HCEC 1CT (cell line): ENCODE data around the gene SCARB1.

Experiments
- DNase-seq: peaks from one replicate; pipeline ENCODE4 v3.0.0-alpha.2; 2017

The SCARB1 gene

GRCh38 chr12:124841558-124841945 is 22.1 kb downstream of the SCARB1 start:
- no peak for DNase-seq

- DNase-seq: peak; percentile 99
These were observed 25.5 kb downstream of the SCARB1 start for GRCh38 chr12:124837958-124838803.

GRCh38 chr12:124837249-124837897 is 26.3 kb downstream of the SCARB1 start:
- DNase-seq: no peak

GRCh38 chr12:124836759-124837158 is 26.9 kb downstream of the SCARB1 start:
- no peak for DNase-seq

- DNase-seq: no peak
These were observed 27.8 kb downstream of the SCARB1 start for GRCh38 chr12:124835656-124836410.

- DNase-seq: no peak
These were observed 28.8 kb downstream of the SCARB1 start for GRCh38 chr12:124834822-124835221.

- no peak for DNase-seq
These were observed 30.0 kb downstream of the SCARB1 start for GRCh38 chr12:124833693-124834122.

- no peak for DNase-seq
These were observed 30.8 kb downstream of the SCARB1 start for GRCh38 chr12:124832856-124833255.

- no peak for DNase-seq
These were observed 32.1 kb downstream of the SCARB1 start for GRCh38 chr12:124831590-124831989.

- no peak for DNase-seq
These were observed 33.4 kb downstream of the SCARB1 start for GRCh38 chr12:124830306-124830705.

GRCh38 chr12:124829708-124830304 is 33.9 kb downstream of the SCARB1 start:
- no peak for DNase-seq

GRCh38 chr12:124829008-124829707 is 34.5 kb downstream of the SCARB1 start:
- DNase-seq: peak; percentile 96

- peak; percentile 60 for DNase-seq
These were observed 35.2 kb downstream of the SCARB1 start for GRCh38 chr12:124828264-124829007.

GRCh38 chr12:124827588-124828184 is 36.0 kb downstream of the SCARB1 start:
- DNase-seq: no peak

GRCh38 chr12:124824195-124824594 is 39.5 kb downstream of the SCARB1 start:
- no peak for DNase-seq

GRCh38 chr12:124823272-124823970 is 40.2 kb downstream of the SCARB1 start:
- DNase-seq: no peak

GRCh38 chr12:124822218-124822617 is 41.4 kb downstream of the SCARB1 start:
- no peak for DNase-seq

GRCh38 chr12:124821252-124822200 is 42.1 kb downstream of the SCARB1 start:
- DNase-seq: no peak

- DNase-seq: no peak
These were observed 43.5 kb downstream of the SCARB1 start for GRCh38 chr12:124820199-124820598.
